GM13977 (cell line): ENCODE results near the gene ILF3.

Experiments
- DNase-seq: peaks from one replicate; pipeline ENCODE4 v3.0.0; 2012; ENCODE audit warnings: low spot score
- CTCF ChIP-seq: IDR thresholded peaks from 2 replicates; pipeline ENCODE4 v1.5.1; 2012; ENCODE audit warnings: mild to moderate bottlenecking, control low read depth; ENCODE audit not compliant: insufficient read depth; ENCODE audit errors: extremely low read depth, missing control alignments
- in situ Hi-C: fragments of 300-500 bp; cut with MboI; formaldehyde crosslinking; loops from one replicate; pipeline ENCODE4 v1.12.0; 2022; ENCODE audit warnings: low sequenced_read_pairs, low pct_unique_long_range_greater_than_20kb, mixed read lengths, inconsistent platforms; ENCODE audit not compliant: unreplicated experiment

Gene ILF3

GRCh38 chr19:10644260-10645007 lies 9.7 kb upstream of the ILF3 start:
- in situ Hi-C loops, result loop anchor here (5.0 kb wide), 1 partner anchor 62 kb away; no protein-coding TSS in a partner anchor
- peak; percentile 95 for TF ChIP-seq CTCF
- DNase-seq, result peak; percentile 90

GRCh38 chr19:10646456-10647159 lies 7.5 kb upstream of the ILF3 start:
- in situ Hi-C loops, result no loop called here
- no peak for TF ChIP-seq CTCF
- DNase-seq, result no peak

GRCh38 chr19:10648360-10648759 lies 5.8 kb upstream of the ILF3 start:
- DNase-seq, result no peak
- in situ Hi-C loops, result no loop called here
- no peak for TF ChIP-seq CTCF

- in situ Hi-C loops, result no loop called here
- no peak for TF ChIP-seq CTCF
- DNase-seq, result no peak
Observed at GRCh38 chr19:10651851-10652250, 2.3 kb upstream of the ILF3 start.

- DNase-seq, result no peak
- in situ Hi-C loops, result no loop called here
- TF ChIP-seq CTCF, result no peak
Observed at GRCh38 chr19:10653482-10653731, 739 bp upstream of the ILF3 start.

- DNase-seq, result peak; percentile 94
- in situ Hi-C loops, result no loop called here
- TF ChIP-seq CTCF, result no peak
Observed at GRCh38 chr19:10654610-10655456, 687 bp downstream of the ILF3 start.
